GM21526 (cell line): ENCODE data around the gene KCNQ5.
"Not testable (repeated sequence)": the region's sequence is repeated elsewhere in the genome, so short reads cannot be mapped to it uniquely, and the experiment has no call there.

ENCODE experiments used
- ATAC-seq: cut with Tn5 transposase; IDR thresholded peaks from one replicate; pipeline ENCODE4 v1.9.1; 2021; ENCODE audit warnings: moderate library complexity; ENCODE audit not compliant: unreplicated experiment, low FRiP score

The KCNQ5 gene

GRCh38 chr6:72621291-72622093 lies at the start of gene KCNQ5:
Gene KCNQ5 (plus strand): TSS chr6:72622064.
- ATAC-seq: no peak

GRCh38 chr6:72579865-72580264 lies 42.0 kb upstream of the KCNQ5 start:
- ATAC-seq: no peak

- ATAC-seq: no peak
These were observed 41.5 kb upstream of the KCNQ5 start for GRCh38 chr6:72580281-72580940.

GRCh38 chr6:72580950-72581349 lies 40.9 kb upstream of the KCNQ5 start:
- ATAC-seq: not testable (repeated sequence)

- ATAC-seq: no peak
These were observed 33.7 kb upstream of the KCNQ5 start for GRCh38 chr6:72588155-72588554.

GRCh38 chr6:72589096-72589495 lies 32.8 kb upstream of the KCNQ5 start:
- ATAC-seq: no peak

GRCh38 chr6:72595812-72596211 lies 26.1 kb upstream of the KCNQ5 start:
- ATAC-seq: no peak

- ATAC-seq: no peak
These were observed 5.4 kb upstream of the KCNQ5 start for GRCh38 chr6:72616406-72617015.

- ATAC-seq: no peak
These were observed 4.1 kb upstream of the KCNQ5 start for GRCh38 chr6:72617721-72618120.

GRCh38 chr6:72619883-72620696 lies 1.8 kb upstream of the KCNQ5 start:
- peak; percentile 69 for ATAC-seq

GRCh38 chr6:72620871-72621290 lies 983 bp upstream of the KCNQ5 start:
- no peak for ATAC-seq

- peak; percentile 27 for ATAC-seq
These were observed 453 bp downstream of the KCNQ5 start for GRCh38 chr6:72622094-72622940.

GRCh38 chr6:72623808-72624207 lies 1.9 kb downstream of the KCNQ5 start:
- ATAC-seq: no peak

GRCh38 chr6:72624557-72625160 lies 2.8 kb downstream of the KCNQ5 start:
- ATAC-seq: no peak

GRCh38 chr6:72626126-72626525 lies 4.3 kb downstream of the KCNQ5 start:
- ATAC-seq: peak; percentile 37

- no peak for ATAC-seq
These were observed 5.7 kb downstream of the KCNQ5 start for GRCh38 chr6:72627539-72627938.

GRCh38 chr6:72631480-72631879 lies 9.6 kb downstream of the KCNQ5 start:
- ATAC-seq: no peak

GRCh38 chr6:72635636-72636035 lies 13.8 kb downstream of the KCNQ5 start:
- no peak for ATAC-seq

- peak; percentile 91 for ATAC-seq
These were observed 14.4 kb downstream of the KCNQ5 start for GRCh38 chr6:72636215-72636614.
